Body of pancreas (tissue), 4 donors: ENCODE results near the gene SRPK2. TPM values are rescaled to one million over a fixed set of nuclear protein-coding genes. Genes with fewer than 3 reads are reported as not detected.

Source experiments
- ATAC-seq: fragments of 150-250 bp; one replicate; pipeline ENCODE4 v1.9.1; 2016
- DNase-seq, 4 donors: peaks; one replicate each; pipeline ENCODE4 v3.0.0-alpha.2; 2019
- H3K27ac ChIP-seq, 4 donors: fragments of 200-600 bp; sonication (generic); 1 replicate in 3 of 4; 2 replicates in 1 of 4; pipeline versions ENCODE4 v1.5.1 to v1.6.1; 2016 to 2019; ENCODE audit warnings: mild to moderate bottlenecking in 1 of 4, mixed read lengths in 1 of 4, moderate library complexity in 1 of 4
- H3K27me3 ChIP-seq, 2 donors: fragments of 200-600 bp; sonication (generic); one replicate each; pipeline ENCODE4 v1.6.0; 2016; ENCODE audit warnings: mild to moderate bottlenecking in 1 of 2
- H3K36me3 ChIP-seq, 2 donors: fragments of 200-600 bp; sonication (generic); replicated peaks in 1 of 2; 2 replicates each; pipeline ENCODE4 v1.5.1; 2016; ENCODE audit warnings: low read depth in 2 of 2; ENCODE audit not compliant: insufficient read depth in 1 of 2
- H3K4me1 ChIP-seq: fragments of 200-600 bp; sonication (generic); one replicate; pipeline ENCODE4 v1.6.0; 2016
- H3K4me3 ChIP-seq, 2 donors: fragments of 200-600 bp; sonication (generic); 1 replicate in 1 of 2; 2 replicates in 1 of 2; pipeline ENCODE4 v1.5.1; 2016 to 2019
- H3K9me3 ChIP-seq, 3 donors: fragments of 200-600 bp; sonication (generic); 1 replicate in 2 of 3; 2 replicates in 1 of 3; pipeline ENCODE4 v1.5.1; 2016
- POLR2A ChIP-seq, 3 donors: fragments of 450-650 bp; IDR thresholded peaks; one replicate each; pipeline ENCODE4 v1.6.1; 2016; ENCODE audit warnings: antibody characterized with exemption in 3 of 3, mild to moderate bottlenecking in 2 of 3
- WGBS, 2 donors: methylation state at CpG; one replicate each; pipeline ENCODE4 v1.1.5; 2017; 5-methylcytosine and 5-hydroxymethylcytosine counted together
- intact Hi-C: fragments of 100-400 bp; cut with DNase I; formaldehyde crosslinking; loops from one replicate; pipeline ENCODE4 v1.15.1; 2023
- total RNA-seq, 2 donors: library from RNA; depleted of rRNA; stranded (reverse); fragments of >200 nt; gene quantifications; one replicate each; pipeline ENCODE4 v1.1.0, GENCODE V29; 2016
- TF ChIP-seq, protein P1 (sequence below), 7 experiments: fragments of 450-650 bp in 4 of 7; fragments of 200-600 bp in 3 of 7; sonication (generic) in 3 of 7; IDR thresholded peaks; one replicate each; pipeline ENCODE4 v1.5.1; 2016 to 2019; ENCODE audit warnings: antibody characterized with exemption in 7 of 7

Gene SRPK2
- total RNA-seq, 2 donors from 2014 or later = 23.4 to 31.1 TPM

DNA sequence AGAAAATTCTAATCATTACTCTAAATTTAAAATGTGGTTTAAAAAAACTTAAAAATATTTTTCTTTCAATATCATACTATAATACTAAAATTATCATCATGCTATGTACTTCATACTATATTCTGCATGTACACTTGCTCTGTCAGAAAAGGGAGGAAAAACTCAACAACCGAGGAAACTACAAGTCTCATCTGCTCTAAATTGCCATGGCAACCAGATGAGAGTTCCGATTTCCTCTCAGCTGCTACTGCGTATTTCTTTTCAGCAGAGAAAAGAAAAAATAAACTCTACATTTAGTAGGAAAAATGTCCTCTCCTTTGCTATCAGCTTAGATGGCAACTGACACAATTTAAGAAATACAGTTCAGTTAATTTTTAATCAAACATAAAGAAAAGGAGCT is 178.9 kb downstream of the SRPK2 start:
- H3K4me3 ChIP-seq = no peak overlapping the region
- whole genome bisulfite sequencing, 2 donors = 55 to 71% methylated on average over 3 of the region's 3 CpGs
- ATAC-seq = no peak
- TF ChIP-seq POLR2A (IDR thresholded peaks at IDR 0.05) = no peak
- TF ChIP-seq, protein P1, sequence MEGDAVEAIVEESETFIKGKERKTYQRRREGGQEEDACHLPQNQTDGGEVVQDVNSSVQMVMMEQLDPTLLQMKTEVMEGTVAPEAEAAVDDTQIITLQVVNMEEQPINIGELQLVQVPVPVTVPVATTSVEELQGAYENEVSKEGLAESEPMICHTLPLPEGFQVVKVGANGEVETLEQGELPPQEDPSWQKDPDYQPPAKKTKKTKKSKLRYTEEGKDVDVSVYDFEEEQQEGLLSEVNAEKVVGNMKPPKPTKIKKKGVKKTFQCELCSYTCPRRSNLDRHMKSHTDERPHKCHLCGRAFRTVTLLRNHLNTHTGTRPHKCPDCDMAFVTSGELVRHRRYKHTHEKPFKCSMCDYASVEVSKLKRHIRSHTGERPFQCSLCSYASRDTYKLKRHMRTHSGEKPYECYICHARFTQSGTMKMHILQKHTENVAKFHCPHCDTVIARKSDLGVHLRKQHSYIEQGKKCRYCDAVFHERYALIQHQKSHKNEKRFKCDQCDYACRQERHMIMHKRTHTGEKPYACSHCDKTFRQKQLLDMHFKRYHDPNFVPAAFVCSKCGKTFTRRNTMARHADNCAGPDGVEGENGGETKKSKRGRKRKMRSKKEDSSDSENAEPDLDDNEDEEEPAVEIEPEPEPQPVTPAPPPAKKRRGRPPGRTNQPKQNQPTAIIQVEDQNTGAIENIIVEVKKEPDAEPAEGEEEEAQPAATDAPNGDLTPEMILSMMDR (IDR thresholded peaks at IDR 0.05) = no peak
- no peak for DNase-seq
- no peaks in the 10 kb centered on the region for H3K27me3 ChIP-seq
- H3K9me3 ChIP-seq = no peaks in the 10 kb centered on the region
- intact Hi-C loops = no loop called here
- no peak overlapping the region for H3K27ac ChIP-seq
- H3K36me3 ChIP-seq = no peaks in the 10 kb centered on the region
- H3K4me1 ChIP-seq = peaks cover 16% of the 10 kb centered on the region

DNA sequence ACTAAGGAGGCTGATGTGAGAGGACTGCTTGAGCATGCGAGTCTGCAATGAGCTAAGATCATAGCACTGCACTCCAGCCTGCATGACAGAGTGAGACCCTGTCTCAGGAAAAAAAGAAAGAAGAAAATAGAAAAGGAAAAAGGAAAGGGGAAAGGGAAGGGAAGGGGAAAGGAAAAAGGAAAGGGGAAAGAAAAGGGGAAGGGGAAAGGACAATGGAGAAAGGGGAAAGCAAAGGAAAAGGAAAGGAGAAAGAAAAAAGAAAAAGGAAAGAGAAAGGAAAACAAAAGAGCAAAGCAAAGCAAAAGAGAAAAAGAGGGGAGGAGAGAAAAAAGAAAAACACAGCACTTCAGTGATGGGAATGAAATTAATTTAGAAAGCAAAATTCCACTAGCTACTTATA is 179.3 kb downstream of the SRPK2 start:
- TF ChIP-seq, protein P1 (IDR thresholded peaks at IDR 0.05) = no peak
- no peak for TF ChIP-seq POLR2A (IDR thresholded peaks at IDR 0.05)
- WGBS, 2 donors = 92 to 100% methylated on average over 1 of the region's 1 CpG
- ATAC-seq (no peak), DNase-seq (no peak)
- Histone ChIP-seq H3K27ac (no peak overlapping the region), H3K9me3 (no peaks in the 10 kb centered on the region), H3K4me1 (peaks cover 16% of the 10 kb centered on the region), H3K27me3 (no peaks in the 10 kb centered on the region), H3K4me3 (no peak overlapping the region), H3K36me3 (no peaks in the 10 kb centered on the region)
- intact Hi-C loops = no loop called here

DNA sequence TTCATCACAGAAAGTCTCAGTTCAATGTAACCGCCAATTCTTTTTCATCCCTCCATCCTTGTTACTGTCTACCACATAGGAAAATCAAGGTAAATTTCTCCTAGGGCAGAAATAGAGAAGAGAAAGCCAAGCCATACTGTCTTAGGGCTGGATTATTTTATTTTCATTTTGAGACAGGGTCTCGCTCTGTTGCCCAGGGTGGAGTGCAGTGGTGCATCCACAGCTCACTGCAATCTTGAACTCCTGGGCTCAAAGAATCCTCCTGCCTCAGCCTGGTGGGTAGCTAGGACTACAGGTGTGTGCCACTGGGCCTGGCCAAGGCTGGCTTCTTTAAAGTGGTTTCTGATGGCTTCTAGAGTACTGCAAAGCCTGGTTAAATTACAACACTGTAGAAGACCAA is 181.7 kb downstream of the SRPK2 start:
- ATAC-seq (no peak), DNase-seq (no peak)
- no peak for TF ChIP-seq POLR2A (IDR thresholded peaks at IDR 0.05)
- TF ChIP-seq, protein P1 (IDR thresholded peaks at IDR 0.05) = no peak
- intact Hi-C loops = no loop called here
- peaks cover 16% of the 10 kb centered on the region for H3K4me1 ChIP-seq
- H3K27me3 ChIP-seq = no peaks in the 10 kb centered on the region
- no peak overlapping the region for H3K27ac ChIP-seq
- no peaks in the 10 kb centered on the region for H3K9me3 ChIP-seq
- 93 to 97% methylated on average over 2 of the region's 2 CpGs for WGBS, 2 donors
- no peaks in the 10 kb centered on the region for H3K36me3 ChIP-seq
- no peak overlapping the region for H3K4me3 ChIP-seq

DNA sequence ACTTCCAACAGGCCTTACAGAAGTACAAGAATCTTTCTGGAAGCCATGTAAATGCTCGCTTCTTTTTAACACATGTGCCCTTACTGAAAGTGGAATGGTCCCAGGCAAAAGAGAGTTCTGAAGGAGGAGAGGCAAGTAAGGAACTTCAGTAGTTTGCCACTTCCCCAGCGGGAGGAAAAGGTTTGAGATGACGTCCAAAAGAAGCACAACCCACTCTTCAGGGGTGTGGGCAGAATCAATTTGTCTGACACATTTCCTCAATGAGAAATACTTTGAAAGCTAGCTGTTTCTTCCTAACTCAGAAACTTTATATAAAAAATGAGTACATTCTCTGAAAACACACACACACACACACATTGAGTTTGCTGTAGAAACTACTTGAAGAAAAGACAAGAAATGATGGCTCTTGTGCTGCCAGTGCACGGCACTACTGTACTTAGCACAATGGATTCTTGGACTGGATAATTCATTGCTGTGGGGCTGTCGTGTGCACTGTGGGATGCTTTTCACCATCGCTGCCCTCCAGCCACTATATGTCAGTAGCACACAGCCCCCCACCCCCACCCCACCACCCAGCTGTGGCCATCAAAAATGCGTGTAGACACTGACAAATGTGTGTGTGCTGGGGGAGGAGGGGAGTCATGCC is 183.0 kb downstream of the SRPK2 start:
- no peaks in the 10 kb centered on the region for H3K27me3 ChIP-seq
- peaks cover 8% of the 10 kb centered on the region for H3K4me1 ChIP-seq
- ATAC-seq (no peak), DNase-seq (no peak)
- no peak overlapping the region for H3K27ac ChIP-seq
- no peak for TF ChIP-seq POLR2A (IDR thresholded peaks at IDR 0.05)
- TF ChIP-seq, protein P1 (IDR thresholded peaks at IDR 0.05) = no peak
- no peak overlapping the region for H3K4me3 ChIP-seq
- no peaks in the 10 kb centered on the region for H3K36me3 ChIP-seq
- intact Hi-C loops = no loop called here
- WGBS, 2 donors = 73 to 81% methylated on average over 6 to 7 of the region's 7 CpGs
- no peaks in the 10 kb centered on the region for H3K9me3 ChIP-seq

DNA sequence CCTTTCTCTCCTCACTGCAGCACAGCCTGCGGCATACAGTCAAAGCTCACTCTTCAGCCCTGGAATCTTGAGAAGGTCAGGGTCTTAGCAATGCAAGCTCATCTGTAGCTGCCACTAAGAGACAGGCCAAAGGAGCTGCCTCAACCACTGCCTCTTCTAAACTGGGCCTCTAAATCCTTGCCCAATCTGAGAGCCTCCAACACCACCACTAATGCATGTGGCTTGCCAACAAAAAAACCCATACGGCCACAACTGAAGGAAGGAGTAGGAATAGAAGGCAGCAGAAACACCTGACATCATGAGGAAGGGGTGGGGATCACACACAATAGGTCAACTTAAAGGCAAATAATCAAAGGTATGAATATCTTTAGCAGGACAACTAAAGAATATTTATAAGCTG is 183.8 kb downstream of the SRPK2 start:
- WGBS, 2 donors = 63 to 77% methylated on average over 1 to 2 of the region's 2 CpGs
- intact Hi-C loops = no loop called here
- H3K9me3 ChIP-seq = no peaks in the 10 kb centered on the region

More for the DNA sequence above, 183.8 kb downstream of the SRPK2 start:
- Histone ChIP-seq H3K4me1 (peaks cover under 1% of the 10 kb centered on the region), H3K36me3 (no peaks in the 10 kb centered on the region), H3K27me3 (no peaks in the 10 kb centered on the region), H3K4me3 (no peak overlapping the region), H3K27ac (no peak overlapping the region)
- ATAC-seq = no peak
- DNase-seq = no peak
- TF ChIP-seq, protein P1 (IDR thresholded peaks at IDR 0.05) = no peak
- TF ChIP-seq POLR2A (IDR thresholded peaks at IDR 0.05) = no peak
